CD4-positive, CD25-positive, alpha-beta regulatory T cell (primary cell): ENCODE data around the gene LMBRD1. TPM values are rescaled to one million over a fixed set of nuclear protein-coding genes. Genes with fewer than 3 reads are reported as not detected.
A peak's percentile ranks its signal among the peaks of the same experiment; 100 is the strongest.
"Not testable (repeated sequence)": the region's sequence is repeated elsewhere in the genome, so short reads cannot be mapped to it uniquely, and the experiment has no call there.

Experiments used
- ATAC-seq, 2 donors: fragments of 150-1000 bp; cut with Tn5 transposase; one replicate each; pipeline ENCODE4 v1.10.0; 2021; ENCODE audit warnings: low read depth in 2 of 2, moderate number of reproducible peaks in 2 of 2, moderate library complexity in 1 of 2
- DNase-seq, 3 donors: peaks; one replicate each; pipeline versions ENCODE4 v3.0.0 to v3.0.0-alpha.2; 2012 to 2022; ENCODE audit warnings: mixed read lengths in 1 of 3
- H3K27ac ChIP-seq: one replicate; pipeline ENCODE4 v1.7.0; 2013; ENCODE audit warnings: mild to moderate bottlenecking, low read length; ENCODE audit not compliant: insufficient read depth, poor library complexity, severe bottlenecking
- H3K27me3 ChIP-seq: one replicate; pipeline ENCODE4 v1.7.0; 2013; ENCODE audit warnings: low read length; ENCODE audit not compliant: control insufficient read depth, insufficient read depth
- H3K36me3 ChIP-seq: one replicate; pipeline ENCODE4 v1.7.0; 2013; ENCODE audit warnings: mild to moderate bottlenecking, low read length, moderate library complexity; ENCODE audit not compliant: control insufficient read depth, insufficient read depth
- H3K4me1 ChIP-seq: 2 replicates; pipeline ENCODE4 v1.7.0; 2013; ENCODE audit warnings: mild to moderate bottlenecking, low read length; ENCODE audit not compliant: insufficient read depth, control insufficient read depth, poor library complexity, severe bottlenecking
- H3K4me3 ChIP-seq: one replicate; pipeline ENCODE4 v1.7.0; 2013; ENCODE audit warnings: low read depth, mild to moderate bottlenecking, low read length, moderate library complexity
- H3K9me3 ChIP-seq, 2 experiments: 1 replicate in 1 of 2; 2 replicates in 1 of 2; pipeline ENCODE4 v1.7.0; 2013; ENCODE audit warnings: low read length in 2 of 2, mild to moderate bottlenecking in 1 of 2, moderate library complexity in 1 of 2; ENCODE audit not compliant: control insufficient read depth in 2 of 2
- H3K27ac Mint-ChIP-seq, 3 donors: one replicate each; pipeline ENCODE4 v1.8.0; 2020 to 2022; ENCODE audit warnings: mild to moderate bottlenecking in 3 of 3, mixed read lengths in 3 of 3, moderate library complexity in 2 of 3
- H3K27me3 Mint-ChIP-seq: one replicate; pipeline ENCODE4 v1.8.0; 2022; ENCODE audit warnings: mild to moderate bottlenecking, mixed read lengths
- H3K36me3 Mint-ChIP-seq: one replicate; pipeline ENCODE4 v1.8.0; 2020; ENCODE audit warnings: mixed read lengths
- H3K4me1 Mint-ChIP-seq, 4 donors: one replicate each; pipeline ENCODE4 v1.8.0; 2020 to 2022; ENCODE audit warnings: mixed read lengths in 4 of 4, mild to moderate bottlenecking in 1 of 4
- H3K4me3 Mint-ChIP-seq, 4 donors: one replicate each; pipeline ENCODE4 v1.8.0; 2020 to 2022; ENCODE audit warnings: mild to moderate bottlenecking in 4 of 4, mixed read lengths in 4 of 4, moderate library complexity in 3 of 4
- H3K9me3 Mint-ChIP-seq, 7 donors: one replicate each; pipeline ENCODE4 v1.8.0; 2020 to 2022; ENCODE audit warnings: mixed read lengths in 7 of 7, mild to moderate bottlenecking in 3 of 7, moderate library complexity in 2 of 7
- polyA plus RNA-seq, 4 donors: library from polyadenylated mRNA; unstranded; fragments of 300-500 nt; fragmentation: Illumina TruSeq; gene quantifications; one replicate each; pipeline ENCODE4 v1.2.3, GENCODE V29; 2021
- total RNA-seq: library from RNA; stranded (reverse); gene quantifications from one replicate; pipeline ENCODE4 v1.2.3, GENCODE V29; 2022

Gene LMBRD1
- total and polyA plus RNA-seq, 5 donors from 2014 or later, result 40.8 to 67.2 (median 58.6) TPM

- Histone ChIP-seq H3K36me3 (no peaks in the 10 kb centered on the region), H3K9me3 (no peaks in the 10 kb centered on the region), H3K4me3 (peak overlapping the region; percentile 97), H3K4me1 (peaks cover 26% of the 10 kb centered on the region), H3K27me3 (no peaks in the 10 kb centered on the region), H3K27ac (peak overlapping the region; percentile 97)
- no peaks in the 10 kb centered on the region for H3K36me3 Mint-ChIP-seq
- peaks cover 0 to 2% (median 0%) of the 10 kb centered on the region in 7 donors for H3K9me3 Mint-ChIP-seq
- ATAC-seq, result peak; percentile 22 to 29
- DNase-seq, result peak; percentile 61 to 78 (median 73)
- peak overlapping the region; percentile 94 to 100 (median 95) for H3K4me3 Mint-ChIP-seq
- no peaks in the 10 kb centered on the region for H3K27me3 Mint-ChIP-seq
- peaks cover 28 to 61% (median 50%) of the 10 kb centered on the region in 4 donors for H3K4me1 Mint-ChIP-seq
- peak overlapping the region; percentile 96 to 98 (median 97) for H3K27ac Mint-ChIP-seq
Measured at GRCh38 chr6:69796073-69796641, 653 bp downstream of the LMBRD1 start.

- peak overlapping the region; percentile 97 for H3K4me3 ChIP-seq
- no peak for ATAC-seq
- H3K4me1 ChIP-seq, result peaks cover 27% of the 10 kb centered on the region
- peak overlapping the region; percentile 96 to 98 (median 97) for H3K27ac Mint-ChIP-seq
- DNase-seq, result peak in 1 of 3 donors; percentile 29
- H3K4me3 Mint-ChIP-seq, result peak overlapping the region; percentile 94 to 100 (median 95)
- H3K27ac ChIP-seq, result peak overlapping the region; percentile 97
- H3K4me1 Mint-ChIP-seq, result peaks cover 30 to 65% (median 52%) of the 10 kb centered on the region in 4 donors
- H3K9me3 ChIP-seq, result no peaks in the 10 kb centered on the region
- H3K36me3 ChIP-seq, result peaks cover 2% of the 10 kb centered on the region
- H3K9me3 Mint-ChIP-seq, result peaks cover 0 to 2% (median 0%) of the 10 kb centered on the region in 7 donors
- H3K36me3 Mint-ChIP-seq, result no peaks in the 10 kb centered on the region
- H3K27me3 Mint-ChIP-seq, result no peaks in the 10 kb centered on the region
- no peaks in the 10 kb centered on the region for H3K27me3 ChIP-seq
Measured at GRCh38 chr6:69795469-69796072, 1.2 kb downstream of the LMBRD1 start.

GRCh38 chr6:69792292-69792691 is 4.5 kb downstream of the LMBRD1 start:
- Mint-ChIP-seq H3K27me3 (no peaks in the 10 kb centered on the region), H3K9me3 (peaks cover 0 to 2% (median 0%) of the 10 kb centered on the region in 7 donors), H3K4me3 (peak overlapping the region in 2 of 4 donors; percentile 15 to 42), H3K4me1 (peaks cover 40 to 74% (median 62%) of the 10 kb centered on the region in 4 donors), H3K36me3 (peaks cover 14% of the 10 kb centered on the region), H3K27ac (peak overlapping the region in 1 of 3 donors; percentile 10)
- Histone ChIP-seq H3K4me3 (no peak overlapping the region), H3K27ac (no peak overlapping the region), H3K9me3 (no peaks in the 10 kb centered on the region), H3K36me3 (peaks cover 20% of the 10 kb centered on the region), H3K4me1 (peaks cover 25% of the 10 kb centered on the region), H3K27me3 (no peaks in the 10 kb centered on the region)
- no peak for DNase-seq
- no peak for ATAC-seq

GRCh38 chr6:69791065-69791471 is 5.7 kb downstream of the LMBRD1 start:
- ATAC-seq, result no peak
- peak overlapping the region in 2 of 3 donors; percentile 9 to 20 for H3K27ac Mint-ChIP-seq
- no peak for DNase-seq
- Histone ChIP-seq H3K4me1 (peaks cover 23% of the 10 kb centered on the region), H3K27ac (no peak overlapping the region), H3K4me3 (peak overlapping the region; percentile 3), H3K9me3 (no peaks in the 10 kb centered on the region), H3K36me3 (peaks cover 22% of the 10 kb centered on the region), H3K27me3 (no peaks in the 10 kb centered on the region)
- peaks cover 38 to 76% (median 62%) of the 10 kb centered on the region in 4 donors for H3K4me1 Mint-ChIP-seq
- peaks cover 0 to 1% (median 0%) of the 10 kb centered on the region in 7 donors for H3K9me3 Mint-ChIP-seq
- no peaks in the 10 kb centered on the region for H3K27me3 Mint-ChIP-seq
- H3K4me3 Mint-ChIP-seq, result peak overlapping the region in 1 of 4 donors; percentile 24
- peaks cover 17% of the 10 kb centered on the region for H3K36me3 Mint-ChIP-seq

GRCh38 chr6:69790629-69791028 is 6.2 kb downstream of the LMBRD1 start:
- Mint-ChIP-seq H3K27ac (no peak overlapping the region), H3K4me3 (peak overlapping the region in 1 of 4 donors; percentile 1), H3K4me1 (peaks cover 38 to 75% (median 62%) of the 10 kb centered on the region in 4 donors), H3K27me3 (no peaks in the 10 kb centered on the region), H3K9me3 (no peaks in the 10 kb centered on the region), H3K36me3 (peaks cover 17% of the 10 kb centered on the region)
- H3K27ac ChIP-seq, result no peak overlapping the region
- DNase-seq (no peak), ATAC-seq (no peak)
- no peaks in the 10 kb centered on the region for H3K9me3 ChIP-seq
- peaks cover 22% of the 10 kb centered on the region for H3K36me3 ChIP-seq
- H3K4me3 ChIP-seq, result peak overlapping the region; percentile 3
- H3K27me3 ChIP-seq, result no peaks in the 10 kb centered on the region
- H3K4me1 ChIP-seq, result peaks cover 25% of the 10 kb centered on the region

- Histone ChIP-seq H3K27ac (no peak overlapping the region), H3K36me3 (peaks cover 22% of the 10 kb centered on the region), H3K4me1 (peaks cover 21% of the 10 kb centered on the region), H3K4me3 (no peak overlapping the region), H3K9me3 (no peaks in the 10 kb centered on the region), H3K27me3 (no peaks in the 10 kb centered on the region)
- H3K27me3 Mint-ChIP-seq, result no peaks in the 10 kb centered on the region
- H3K4me1 Mint-ChIP-seq, result peaks cover 41 to 75% (median 63%) of the 10 kb centered on the region in 4 donors
- DNase-seq (no peak), ATAC-seq (no peak)
- peak overlapping the region in 1 of 4 donors; percentile 3 for H3K4me3 Mint-ChIP-seq
- no peak overlapping the region for H3K27ac Mint-ChIP-seq
- no peaks in the 10 kb centered on the region for H3K9me3 Mint-ChIP-seq
- peaks cover 27% of the 10 kb centered on the region for H3K36me3 Mint-ChIP-seq
Measured at GRCh38 chr6:69789578-69789977, 7.2 kb downstream of the LMBRD1 start.

GRCh38 chr6:69787436-69787835 is 9.4 kb downstream of the LMBRD1 start:
- H3K9me3 ChIP-seq, H3K9me3 Mint-ChIP-seq, H3K27me3 Mint-ChIP-seq, ATAC-seq, DNase-seq, H3K27ac ChIP-seq, H3K4me3 ChIP-seq, H3K27ac Mint-ChIP-seq, H3K27me3 ChIP-seq: not testable (repeated sequence)
- Mint-ChIP-seq H3K36me3 (peaks cover 30% of the 10 kb centered on the region), H3K4me1 (peaks cover 47 to 75% (median 62%) of the 10 kb centered on the region in 4 donors), H3K4me3 (peak overlapping the region in 1 of 4 donors; percentile 11)
- Histone ChIP-seq H3K36me3 (peaks cover 23% of the 10 kb centered on the region), H3K4me1 (peaks cover 23% of the 10 kb centered on the region)
